PC-9 (cell line): ENCODE results near the gene NOS1. TPM values are rescaled to one million over a fixed set of nuclear protein-coding genes. Genes with fewer than 3 reads are reported as not detected.
"Not testable (repeated sequence)": the region's sequence is repeated elsewhere in the genome, so short reads cannot be mapped to it uniquely, and the experiment has no call there.

ENCODE experiments used
- BruUV-seq: library from RNA; stranded (reverse); fragments of 400-500 nt; replicated peaks from 2 replicates; lab custom pipeline; 2021; lab: Mats Ljungman, UMichigan
- CTCF ChIA-PET: fragments of 300-600 bp; sonication (Branson Sonifier 250); formaldehyde crosslinking; loops from one replicate; lab custom pipeline; 2022; ENCODE audit warnings: antibody characterized with exemption; lab: Charles Lee
- POLR2A ChIA-PET: fragments of 300-600 bp; sonication (Branson Sonifier 250); formaldehyde crosslinking; loops from one replicate; lab custom pipeline; 2022; ENCODE audit warnings: antibody characterized with exemption; ENCODE audit not compliant: unreplicated experiment; lab: Charles Lee
- DNase-seq, 2 experiments: peaks; one replicate each; pipeline versions ENCODE4 v3.0.0 to v3.0.0-alpha.2; 2015 to 2022; ENCODE audit warnings: mixed read lengths in 1 of 2
- H2AFZ ChIP-seq: fragments of 200-600 bp; sonication (generic); 2 replicates; pipeline ENCODE4 v1.8.1; 2017; ENCODE audit warnings: antibody characterized with exemption
- H3F3A ChIP-seq: fragments of 200-600 bp; sonication (generic); 2 replicates; pipeline ENCODE4 v1.8.1; 2017; ENCODE audit warnings: antibody characterized with exemption, mild to moderate bottlenecking, low read depth; ENCODE audit not compliant: insufficient read depth
- H3K27ac ChIP-seq: fragments of 200-600 bp; sonication (generic); 2 replicates; pipeline ENCODE4 v1.6.1; 2016; ENCODE audit warnings: mixed run types
- H3K27me3 ChIP-seq: fragments of 200-600 bp; sonication (generic); 2 replicates; pipeline ENCODE4 v1.6.1; 2016; ENCODE audit warnings: low read depth, mixed run types; ENCODE audit not compliant: insufficient read depth
- H3K36me3 ChIP-seq: fragments of 200-600 bp; sonication (generic); 2 replicates; pipeline ENCODE4 v1.6.1; 2016; ENCODE audit warnings: low read depth, mixed run types
- H3K4me1 ChIP-seq: fragments of 200-600 bp; sonication (generic); replicated peaks from 2 replicates; pipeline ENCODE4 v1.6.1; 2016; ENCODE audit warnings: mixed run types; ENCODE audit not compliant: insufficient read depth
- H3K4me2 ChIP-seq: fragments of 200-600 bp; sonication (generic); 2 replicates; pipeline ENCODE4 v1.6.1; 2017; ENCODE audit warnings: mixed run types
- H3K4me3 ChIP-seq: fragments of 200-600 bp; sonication (generic); 2 replicates; pipeline ENCODE4 v1.6.1; 2016; ENCODE audit warnings: mixed run types
- H3K79me2 ChIP-seq: fragments of 200-600 bp; sonication (generic); 2 replicates; pipeline ENCODE4 v1.6.1; 2017; ENCODE audit warnings: low read depth, mixed run types
- H3K9me2 ChIP-seq: fragments of 200-600 bp; sonication (generic); 2 replicates; pipeline ENCODE4 v1.8.1; 2017; ENCODE audit warnings: mild to moderate bottlenecking; ENCODE audit not compliant: insufficient read depth
- H3K9me3 ChIP-seq: fragments of 200-600 bp; sonication (generic); 2 replicates; pipeline ENCODE4 v1.8.1; 2016; ENCODE audit warnings: low read depth; ENCODE audit not compliant: insufficient read depth
- H4K20me1 ChIP-seq: fragments of 200-600 bp; sonication (generic); 2 replicates; pipeline ENCODE4 v1.8.1; 2017; ENCODE audit not compliant: insufficient read depth
- EZH2 ChIP-seq: fragments of 200-600 bp; sonication (generic); IDR thresholded peaks from 2 replicates; pipeline ENCODE4 v1.8.0; 2017; ENCODE audit warnings: antibody characterized with exemption, low read depth
- intact Hi-C: fragments of 100-400 bp; cut with micrococcal nuclease; formaldehyde crosslinking; loops from one replicate; pipeline ENCODE4 v1.10.0; 2022; ENCODE audit not compliant: unreplicated experiment
- total RNA-seq: library from RNA; stranded (reverse); gene quantifications from 2 replicates; pipeline ENCODE4 v1.2.3, GENCODE V29; 2021
- TF ChIP-seq, protein P1 (sequence below): fragments of 200-600 bp; sonication (generic); conservative IDR thresholded peaks from 2 replicates; pipeline ENCODE4 v1.6.1; 2017; ENCODE audit warnings: mixed run types, antibody characterized with exemption, mild to moderate bottlenecking, moderate library complexity

The NOS1 gene
- total RNA-seq, 1 experiment from 2014 or later: not detected

DNA sequence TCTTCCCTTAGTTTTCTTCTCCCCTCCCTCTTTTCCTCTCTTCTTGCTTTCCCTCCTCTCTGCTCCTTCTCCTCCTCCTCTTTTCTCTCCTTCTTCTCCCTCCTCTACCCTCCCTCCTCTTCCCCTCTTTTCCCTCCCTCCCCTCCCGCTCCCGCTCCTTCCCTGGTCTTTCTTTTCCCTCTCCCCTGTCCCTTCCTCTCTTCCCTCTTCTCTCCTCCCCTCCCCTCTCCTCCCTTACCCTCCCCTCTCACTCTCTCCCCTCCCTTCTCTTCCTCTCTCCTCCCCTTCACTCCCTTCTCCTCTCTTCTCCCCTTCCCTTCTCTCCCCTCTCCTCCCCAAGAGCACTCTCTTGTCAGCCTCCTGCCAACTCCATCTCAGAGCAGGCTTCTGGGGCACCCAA, 153.8 kb downstream of the NOS1 start:
- Histone ChIP-seq H3K9me3 (no peaks in the 10 kb centered on the region), H3K36me3 (no peaks in the 10 kb centered on the region), H3K9me2 (no peaks in the 10 kb centered on the region), H3K27me3 (peaks cover 88% of the 10 kb centered on the region), H4K20me1 (0 out of 2 replicates have a peak, but pooled peaks cover under 1% of the 10 kb centered on the region), H2AFZ (no peak overlapping the region), H3K4me1 (no peaks in the 10 kb centered on the region), H3F3A (no peaks in the 10 kb centered on the region), H3K4me2 (no peak overlapping the region), H3K27ac (no peak overlapping the region), H3K79me2 (no peaks in the 10 kb centered on the region), H3K4me3 (no peak overlapping the region)
- TF ChIP-seq, protein P1, sequence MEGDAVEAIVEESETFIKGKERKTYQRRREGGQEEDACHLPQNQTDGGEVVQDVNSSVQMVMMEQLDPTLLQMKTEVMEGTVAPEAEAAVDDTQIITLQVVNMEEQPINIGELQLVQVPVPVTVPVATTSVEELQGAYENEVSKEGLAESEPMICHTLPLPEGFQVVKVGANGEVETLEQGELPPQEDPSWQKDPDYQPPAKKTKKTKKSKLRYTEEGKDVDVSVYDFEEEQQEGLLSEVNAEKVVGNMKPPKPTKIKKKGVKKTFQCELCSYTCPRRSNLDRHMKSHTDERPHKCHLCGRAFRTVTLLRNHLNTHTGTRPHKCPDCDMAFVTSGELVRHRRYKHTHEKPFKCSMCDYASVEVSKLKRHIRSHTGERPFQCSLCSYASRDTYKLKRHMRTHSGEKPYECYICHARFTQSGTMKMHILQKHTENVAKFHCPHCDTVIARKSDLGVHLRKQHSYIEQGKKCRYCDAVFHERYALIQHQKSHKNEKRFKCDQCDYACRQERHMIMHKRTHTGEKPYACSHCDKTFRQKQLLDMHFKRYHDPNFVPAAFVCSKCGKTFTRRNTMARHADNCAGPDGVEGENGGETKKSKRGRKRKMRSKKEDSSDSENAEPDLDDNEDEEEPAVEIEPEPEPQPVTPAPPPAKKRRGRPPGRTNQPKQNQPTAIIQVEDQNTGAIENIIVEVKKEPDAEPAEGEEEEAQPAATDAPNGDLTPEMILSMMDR: no peak
- TF ChIP-seq EZH2: no peak
- intact Hi-C loops: no loop called here
- no TSS peak for BruUV-seq
- POLR2A ChIA-PET: no interaction called here
- DNase-seq: no peak
- CTCF ChIA-PET: no interaction called here

GRCh38 chr12:117202556-117202955, 158.9 kb downstream of the NOS1 start:
- ChIA-PET POLR2A (no interaction called here), CTCF (no interaction called here)
- intact Hi-C loops: no loop called here
- Histone ChIP-seq H3F3A (no peaks in the 10 kb centered on the region), H3K9me3 (no peaks in the 10 kb centered on the region), H2AFZ (no peak overlapping the region), H3K36me3 (no peaks in the 10 kb centered on the region), H3K27me3 (peaks cover 63% of the 10 kb centered on the region), H3K27ac (no peak overlapping the region), H3K4me3 (no peak overlapping the region), H3K4me2 (no peak overlapping the region), H3K9me2 (no peaks in the 10 kb centered on the region), H3K79me2 (no peaks in the 10 kb centered on the region), H3K4me1 (no peaks in the 10 kb centered on the region), H4K20me1 (no peaks in the 10 kb centered on the region)
- no TSS peak for BruUV-seq
- no peak for DNase-seq
- no peak for TF ChIP-seq EZH2
- TF ChIP-seq, protein P1: no peak

GRCh38 chr12:117202033-117202432, 159.4 kb downstream of the NOS1 start:
- Histone ChIP-seq H4K20me1 (no peaks in the 10 kb centered on the region), H3K9me3 (no peaks in the 10 kb centered on the region), H3K27me3 (peaks cover 58% of the 10 kb centered on the region), H3K27ac (no peak overlapping the region), H3K79me2 (no peaks in the 10 kb centered on the region), H3K4me2 (no peak overlapping the region), H3K4me3 (no peak overlapping the region), H3K36me3 (no peaks in the 10 kb centered on the region), H3K4me1 (no peaks in the 10 kb centered on the region), H2AFZ (no peak overlapping the region), H3K9me2 (no peaks in the 10 kb centered on the region), H3F3A (no peaks in the 10 kb centered on the region)
- DNase-seq: no peak
- ChIA-PET CTCF (no interaction called here), POLR2A (interaction anchor here (0.6 kb wide), 1 partner anchor 41 kb away, joined by 4 read pairs; no protein-coding TSS in a partner anchor)
- intact Hi-C loops: no loop called here
- no TSS peak for BruUV-seq
- no peak for TF ChIP-seq EZH2
- TF ChIP-seq, protein P1: no peak

- H4K20me1 ChIP-seq, H3K4me3 ChIP-seq, H3K27ac ChIP-seq, BruUV-seq, POLR2A ChIA-PET, H3K4me1 ChIP-seq, intact Hi-C loops, H3K9me3 ChIP-seq, H3K4me2 ChIP-seq, H3K36me3 ChIP-seq, CTCF ChIA-PET, H2AFZ ChIP-seq, H3K79me2 ChIP-seq, H3F3A ChIP-seq, DNase-seq, H3K9me2 ChIP-seq: not testable (repeated sequence)
- H3K27me3 ChIP-seq: peaks cover 42% of the 10 kb centered on the region
Observed at GRCh38 chr12:117199956-117200744, 161.3 kb downstream of the NOS1 start.

- H3K4me2 ChIP-seq, intact Hi-C loops, H4K20me1 ChIP-seq, H3K27me3 ChIP-seq, DNase-seq, H3K9me3 ChIP-seq, H3K4me3 ChIP-seq, H3F3A ChIP-seq, POLR2A ChIA-PET, H2AFZ ChIP-seq, CTCF ChIA-PET, H3K9me2 ChIP-seq, H3K27ac ChIP-seq, H3K36me3 ChIP-seq, H3K79me2 ChIP-seq, H3K4me1 ChIP-seq, BruUV-seq: not testable (repeated sequence)
Observed at GRCh38 chr12:117196334-117196733, 165.1 kb downstream of the NOS1 start.
